HG02623 (cell line): ENCODE data around the gene LINC01488.

Source experiments
- ATAC-seq: cut with Tn5 transposase; IDR thresholded peaks from one replicate; pipeline ENCODE4 v1.9.1; 2021; ENCODE audit warnings: moderate library complexity; ENCODE audit not compliant: unreplicated experiment

LINC01488 gene

GRCh38 chr11:69444381-69445130, 36.9 kb upstream of the LINC01488 start:
- no peak for ATAC-seq

GRCh38 chr11:69445131-69445470, 36.4 kb upstream of the LINC01488 start:
- ATAC-seq, result no peak

- no peak for ATAC-seq
These were observed 35.4 kb upstream of the LINC01488 start for GRCh38 chr11:69446108-69446507.

GRCh38 chr11:69447786-69448185, 33.7 kb upstream of the LINC01488 start:
- no peak for ATAC-seq

GRCh38 chr11:69448471-69449284, 32.8 kb upstream of the LINC01488 start:
- no peak for ATAC-seq

- ATAC-seq, result no peak
These were observed 32.0 kb upstream of the LINC01488 start for GRCh38 chr11:69449320-69450063.

- ATAC-seq, result no peak
These were observed 31.2 kb upstream of the LINC01488 start for GRCh38 chr11:69450064-69450856.

GRCh38 chr11:69450857-69451220, 30.6 kb upstream of the LINC01488 start:
- no peak for ATAC-seq

GRCh38 chr11:69451289-69451688, 30.2 kb upstream of the LINC01488 start:
- ATAC-seq, result no peak

GRCh38 chr11:69452206-69452987, 29.1 kb upstream of the LINC01488 start:
- no peak for ATAC-seq

- ATAC-seq, result no peak
These were observed 28.3 kb upstream of the LINC01488 start for GRCh38 chr11:69453151-69453550.

GRCh38 chr11:69454018-69454417, 27.4 kb upstream of the LINC01488 start:
- no peak for ATAC-seq

GRCh38 chr11:69455969-69456368, 25.5 kb upstream of the LINC01488 start:
- ATAC-seq, result no peak

- no peak for ATAC-seq
These were observed 24.8 kb upstream of the LINC01488 start for GRCh38 chr11:69456712-69457111.

GRCh38 chr11:69459848-69460539, 21.5 kb upstream of the LINC01488 start:
- ATAC-seq, result no peak

- ATAC-seq, result no peak
These were observed 20.8 kb upstream of the LINC01488 start for GRCh38 chr11:69460540-69461257.

GRCh38 chr11:69461272-69461962, 20.0 kb upstream of the LINC01488 start:
- no peak for ATAC-seq
